Heart left ventricle (tissue), 16 donors: ENCODE results near the gene LNPEP. TPM values are rescaled to one million over a fixed set of nuclear protein-coding genes. Genes with fewer than 3 reads are reported as not detected.

Experiments used
- ATAC-seq, 4 donors: fragments of 200-7000 bp; cut with Tn5 transposase; one replicate each; pipeline ENCODE4 v1.9.1; 2020 to 2022; ENCODE audit warnings: moderate library complexity in 4 of 4, mild to moderate bottlenecking in 3 of 4, moderate number of reproducible peaks in 1 of 4
- DNase-seq, 5 donors: peaks; one replicate each; pipeline ENCODE4 v3.0.0-alpha.2; 2020
- H3K27ac ChIP-seq, 12 donors: fragments of 200-600 bp; sonication (generic) in 4 of 12; one replicate each; pipeline versions ENCODE4 v1.5.0 to v1.8.0; 2016 to 2022; ENCODE audit warnings: mild to moderate bottlenecking in 2 of 12
- H3K27me3 ChIP-seq, 9 donors: fragments of 200-600 bp; sonication (generic) in 2 of 9; one replicate each; pipeline versions ENCODE4 v1.5.1 to v1.8.0; 2016 to 2022; ENCODE audit warnings: mild to moderate bottlenecking in 3 of 9
- H3K36me3 ChIP-seq, 9 donors: fragments of 200-600 bp; sonication (generic) in 2 of 9; one replicate each; pipeline versions ENCODE4 v1.5.0 to v1.8.0; 2018 to 2022; ENCODE audit warnings: mild to moderate bottlenecking in 2 of 9
- H3K4me1 ChIP-seq, 12 donors: fragments of 200-600 bp; sonication (generic) in 4 of 12; one replicate each; pipeline versions ENCODE4 v1.5.0 to v1.8.0; 2016 to 2022; ENCODE audit warnings: mild to moderate bottlenecking in 3 of 12
- H3K4me3 ChIP-seq, 12 donors: fragments of 200-600 bp; sonication (generic) in 4 of 12; one replicate each; pipeline versions ENCODE4 v1.5.0 to v1.8.0; 2017 to 2022; ENCODE audit warnings: mild to moderate bottlenecking in 9 of 12, moderate library complexity in 4 of 12
- H3K9me3 ChIP-seq, 12 donors: fragments of 200-600 bp; sonication (generic) in 4 of 12; one replicate each; pipeline versions ENCODE4 v1.5.0 to v1.8.0; 2016 to 2022; ENCODE audit warnings: mild to moderate bottlenecking in 1 of 12
- POLR2A ChIP-seq, 2 donors: fragments of 450-650 bp; IDR thresholded peaks; one replicate each; pipeline ENCODE4 v1.6.1; 2017; ENCODE audit warnings: antibody characterized with exemption in 2 of 2, mild to moderate bottlenecking in 2 of 2, moderate library complexity in 2 of 2
- WGBS, 4 donors: extraction: QIAGEN DNeasy Blood & Tissue Kit in 2 of 4; methylation state at CpG; one replicate each; pipeline versions ENCODE4 v1.1.5 to v1.1.7; 2013 to 2018; 5-methylcytosine and 5-hydroxymethylcytosine counted together
- intact Hi-C, 10 donors: fragments of 100-400 bp; cut with DNase I; formaldehyde crosslinking; loops; one replicate each; pipeline versions ENCODE4 v1.11.1 to v1.14.2; 2022
- polyA plus RNA-seq, 2 donors: library from polyadenylated mRNA; stranded (reverse); fragments of 200-250 nt; gene quantifications; one replicate each; pipeline ENCODE4 v1.2.3, GENCODE V29; 2013
- total RNA-seq, 9 donors: library from RNA; depleted of rRNA in 2 of 9; stranded (reverse); fragments of >200 nt in 2 of 9; fragmentation: NEBNext Ultra II Directional in 3 of 9; extraction: Animal tissue kit (Norgen Biotek cat#: 25700) in 3 of 9; gene quantifications; one replicate each; pipeline versions ENCODE4 v1.1.0 to v1.2.4, GENCODE V29; 2016 to 2023
- TF ChIP-seq, protein P1 (sequence below), 12 donors: fragments of 200-600 bp; sonication (generic) in 4 of 12; IDR thresholded peaks; one replicate each; pipeline versions ENCODE4 v1.5.0 to v1.8.0; 2018 to 2022; ENCODE audit warnings: antibody characterized with exemption in 12 of 12, mild to moderate bottlenecking in 5 of 12
- donor health status: ischemic (EF 13 %, LVEDD 7.1; RV severe dilation, severe dysfunction).
- donor health status: healthy with polysubstance abuse.
- donor health status: DM: no; HTN: yes; CAD: no.
- donor health status: DM: no; HTN: no; CAD: no.
- donor health status: ischemic (EF 25% LVEDD 6.9; RV normal size, moderate dysfunction).
- donor health status: ischemic (EF 25% LVEDD 5.7; RV mildly dilated, moderate dysfunction).
- donor health status: healthy.
- donor health status: DM: yes; HTN: yes; CAD: no.
- donor health status: ischemic (EF 35%, LVEDD 5.7; RV mildly dilated, moderate dysfunction).
- donor health status: nonischemic (EF 11% LVEDD 7.7; RV severe dilation, severe dysfunction).
- donor health status: DM: yes; HTN: yes; CAD: no.
- donor health status: PGD.
- donor health status: ischemic (EF 29% LVEDD 5.4; RV normal size, mild dysfunction).
- donor health status: nonischemic (EF 23%, LVEDD 6.1; RV moderate dilation, normal function).

The LNPEP gene
- total and polyA plus RNA-seq, 11 donors = 8.6 to 82.2 (median 53.1) TPM

DNA sequence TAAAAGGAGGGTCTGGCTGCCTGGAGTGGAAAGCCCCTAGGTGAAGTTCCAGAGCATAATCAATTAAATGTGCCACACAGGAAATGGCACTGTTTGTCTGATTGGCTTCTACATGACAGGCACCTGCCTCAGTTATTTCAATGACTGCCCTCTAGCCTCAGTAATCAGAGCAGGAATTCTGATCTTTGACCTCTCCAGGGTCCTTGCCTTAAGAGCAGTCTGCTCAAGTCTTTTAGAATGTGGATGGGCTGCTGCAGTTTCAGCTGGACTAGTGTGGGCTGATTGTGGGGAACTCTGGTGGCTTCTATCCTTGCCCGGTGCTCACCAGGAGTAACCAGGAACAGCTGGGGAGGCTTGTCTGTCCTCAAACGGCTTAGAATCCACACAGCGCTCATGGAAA is 107.6 kb downstream of the LNPEP start:
- no peak for ATAC-seq
- H3K4me1 ChIP-seq = peaks cover 0 to 6% (median 0%) of the 10 kb centered on the region in 12 donors

GRCh38 chr5:97044052-97044451 is 108.2 kb downstream of the LNPEP start:
- no peak for TF ChIP-seq POLR2A (IDR thresholded peaks at IDR 0.05)
- TF ChIP-seq, protein P1, sequence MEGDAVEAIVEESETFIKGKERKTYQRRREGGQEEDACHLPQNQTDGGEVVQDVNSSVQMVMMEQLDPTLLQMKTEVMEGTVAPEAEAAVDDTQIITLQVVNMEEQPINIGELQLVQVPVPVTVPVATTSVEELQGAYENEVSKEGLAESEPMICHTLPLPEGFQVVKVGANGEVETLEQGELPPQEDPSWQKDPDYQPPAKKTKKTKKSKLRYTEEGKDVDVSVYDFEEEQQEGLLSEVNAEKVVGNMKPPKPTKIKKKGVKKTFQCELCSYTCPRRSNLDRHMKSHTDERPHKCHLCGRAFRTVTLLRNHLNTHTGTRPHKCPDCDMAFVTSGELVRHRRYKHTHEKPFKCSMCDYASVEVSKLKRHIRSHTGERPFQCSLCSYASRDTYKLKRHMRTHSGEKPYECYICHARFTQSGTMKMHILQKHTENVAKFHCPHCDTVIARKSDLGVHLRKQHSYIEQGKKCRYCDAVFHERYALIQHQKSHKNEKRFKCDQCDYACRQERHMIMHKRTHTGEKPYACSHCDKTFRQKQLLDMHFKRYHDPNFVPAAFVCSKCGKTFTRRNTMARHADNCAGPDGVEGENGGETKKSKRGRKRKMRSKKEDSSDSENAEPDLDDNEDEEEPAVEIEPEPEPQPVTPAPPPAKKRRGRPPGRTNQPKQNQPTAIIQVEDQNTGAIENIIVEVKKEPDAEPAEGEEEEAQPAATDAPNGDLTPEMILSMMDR (IDR thresholded peaks at IDR 0.05) = peak; percentile 28 to 62 (median 48)

More for the DNA sequence above, 107.6 kb downstream of the LNPEP start:
- WGBS, 4 donors = 67 to 80% (median 76%) methylated on average over 3 of the region's 3 CpGs
- TF ChIP-seq POLR2A (IDR thresholded peaks at IDR 0.05) = no peak
- no peaks in the 10 kb centered on the region for H3K36me3 ChIP-seq
- intact Hi-C loops = loop anchor here in 5 of 10 donors (5.0 to 10.0 kb wide), 3 partner anchors 99 to 119 kb away; partner anchors contain the start of gene LIX1 (in 4 of the 5)
- no peaks in the 10 kb centered on the region for H3K27me3 ChIP-seq
- no peaks in the 10 kb centered on the region for H3K9me3 ChIP-seq
- H3K4me3 ChIP-seq = no peak overlapping the region
- DNase-seq = no peak
- H3K27ac ChIP-seq = no peak overlapping the region

DNA sequence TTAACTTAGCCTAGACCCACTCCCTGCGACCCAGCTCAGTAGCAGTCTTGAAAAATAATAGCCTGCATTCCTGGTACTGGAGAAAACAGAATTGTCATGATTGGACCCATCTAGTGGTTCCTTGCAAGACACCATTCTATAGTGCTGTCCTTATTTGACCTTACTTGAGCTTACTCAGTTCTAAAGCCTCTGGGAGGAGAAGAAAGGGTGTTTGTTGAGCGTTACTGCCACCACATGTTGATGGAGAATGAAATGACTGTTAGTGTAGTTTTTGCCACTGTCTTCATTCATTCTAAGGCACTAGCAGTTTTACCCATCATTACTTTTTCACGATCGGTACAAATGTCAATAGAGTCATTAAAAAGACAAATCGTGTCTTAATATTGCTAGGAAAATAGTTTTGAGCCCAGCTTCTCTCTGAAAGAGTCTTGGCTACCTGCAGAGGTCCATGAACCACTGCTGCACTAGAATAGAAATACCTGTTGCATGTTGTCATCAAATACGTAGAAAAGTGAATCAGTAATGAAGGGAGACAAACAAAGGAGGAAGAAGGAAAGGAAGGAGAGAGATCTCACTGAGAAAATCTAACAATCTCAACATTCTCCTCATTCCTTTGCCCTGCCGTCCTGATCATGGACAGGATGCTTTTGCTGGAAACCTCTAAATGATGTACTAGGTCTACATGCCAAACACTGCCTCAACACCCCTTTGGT is 110.5 kb downstream of the LNPEP start:
- peaks cover 0 to 6% (median 2%) of the 10 kb centered on the region in 12 donors for H3K4me1 ChIP-seq
- H3K27me3 ChIP-seq = no peaks in the 10 kb centered on the region
- no peaks in the 10 kb centered on the region for H3K9me3 ChIP-seq
- 77 to 86% (median 80%) methylated on average over 7 of the region's 7 CpGs for WGBS, 4 donors
- H3K27ac ChIP-seq = no peak overlapping the region
- TF ChIP-seq POLR2A (IDR thresholded peaks at IDR 0.05) = no peak
- TF ChIP-seq, protein P1 (IDR thresholded peaks at IDR 0.05) = no peak
- DNase-seq (no peak), ATAC-seq (no peak)
- H3K4me3 ChIP-seq = no peak overlapping the region
- no peaks in the 10 kb centered on the region for H3K36me3 ChIP-seq
- intact Hi-C loops = loop anchor here in 6 of 10 donors (5.0 to 10.0 kb wide), 2 partner anchors 96 to 98 kb away; partner anchors contain the start of gene LIX1 (in 6 of the 6)

More at GRCh38 chr5:97044052-97044451, 108.2 kb downstream of the LNPEP start:
- intact Hi-C loops = loop anchor here in 6 of 10 donors (1.0 to 10.0 kb wide), 5 partner anchors 97 to 118 kb away; partner anchors contain the start of gene LIX1 (in 5 of the 6)
- DNase-seq = peak in 4 of 5 donors; percentile 15 to 42 (median 26)
- H3K27ac ChIP-seq = no peak overlapping the region
- peak; percentile 66 to 88 (median 84) for ATAC-seq
- no peaks in the 10 kb centered on the region for H3K27me3 ChIP-seq
- 55 to 65% (median 58%) methylated on average over 2 of the region's 2 CpGs for WGBS, 4 donors
- no peak overlapping the region for H3K4me3 ChIP-seq
- peaks cover 0 to 6% (median 0%) of the 10 kb centered on the region in 12 donors for H3K4me1 ChIP-seq
- H3K9me3 ChIP-seq = no peaks in the 10 kb centered on the region
- H3K36me3 ChIP-seq = no peaks in the 10 kb centered on the region

GRCh38 chr5:97047076-97047475 is 111.2 kb downstream of the LNPEP start:
- H3K27ac ChIP-seq = no peak overlapping the region
- H3K36me3 ChIP-seq = no peaks in the 10 kb centered on the region
- H3K9me3 ChIP-seq = peaks cover 0 to 3% (median 0%) of the 10 kb centered on the region in 12 donors
- no peak overlapping the region for H3K4me3 ChIP-seq
- peaks cover 0 to 6% (median 2%) of the 10 kb centered on the region in 12 donors for H3K4me1 ChIP-seq
- intact Hi-C loops = loop anchor here in 6 of 10 donors (5.0 to 10.0 kb wide), 2 partner anchors 95 to 98 kb away; partner anchors contain the start of gene LIX1 (in 6 of the 6)
- WGBS, 4 donors = 96 to 100% (median 99%) methylated on average over 1 of the region's 1 CpG
- H3K27me3 ChIP-seq = no peaks in the 10 kb centered on the region
- DNase-seq (no peak), ATAC-seq (no peak)
- TF ChIP-seq, protein P1 (IDR thresholded peaks at IDR 0.05) = no peak
- no peak for TF ChIP-seq POLR2A (IDR thresholded peaks at IDR 0.05)
